OCI-LY7 (cell line): ENCODE results near the gene PPP1R14C. TPM values are rescaled to one million over a fixed set of nuclear protein-coding genes. Genes with fewer than 3 reads are reported as not detected.
A peak's percentile ranks its signal among the peaks of the same experiment; 100 is the strongest.

ENCODE experiments used
- BruUV-seq: library from RNA; stranded (reverse); fragments of 400-500 nt; replicated peaks from 2 replicates; lab custom pipeline; 2021; lab: Mats Ljungman, UMichigan
- CTCF ChIA-PET: fragments of 300-600 bp; sonication (Branson Sonifier 250); formaldehyde crosslinking; loops from one replicate; lab custom pipeline; 2022; ENCODE audit warnings: antibody characterized with exemption; ENCODE audit not compliant: unreplicated experiment; lab: Charles Lee
- POLR2A ChIA-PET: fragments of 300-600 bp; sonication (Branson Sonifier 250); formaldehyde crosslinking; loops from one replicate; lab custom pipeline; 2022; ENCODE audit warnings: antibody characterized with exemption; lab: Charles Lee
- DNase-seq: peaks from one replicate; pipeline ENCODE4 v3.0.0-alpha.2; 2015; ENCODE audit warnings: low spot score
- H2AFZ ChIP-seq: fragments of 200-600 bp; sonication (generic), shearing (Covaris generic); 2 replicates; pipeline ENCODE4 v1.6.1; 2014; ENCODE audit warnings: mild to moderate bottlenecking, antibody characterized with exemption, low read length, moderate library complexity
- H3K27ac ChIP-seq: fragments of 200-600 bp; sonication (generic); 2 replicates; pipeline ENCODE4 v1.5.1; 2014; ENCODE audit warnings: mixed run types, low read depth, mild to moderate bottlenecking, moderate library complexity, low read length, inconsistent platforms; ENCODE audit not compliant: poor library complexity, severe bottlenecking
- H3K36me3 ChIP-seq: fragments of 200-600 bp; sonication (generic); 2 replicates; pipeline ENCODE4 v1.6.1; 2014; ENCODE audit warnings: mild to moderate bottlenecking, antibody characterized with exemption, low read length, moderate library complexity, mixed read lengths; ENCODE audit not compliant: insufficient read depth
- H3K4me1 ChIP-seq: fragments of 200-600 bp; sonication (generic); 2 replicates; pipeline ENCODE4 v1.5.1; 2014; ENCODE audit warnings: mild to moderate bottlenecking, low read length; ENCODE audit not compliant: insufficient read depth, poor library complexity, severe bottlenecking
- H3K4me2 ChIP-seq: fragments of 200-600 bp; sonication (generic); 2 replicates; pipeline ENCODE4 v1.6.1; 2014; ENCODE audit warnings: mild to moderate bottlenecking, low read length
- H3K4me3 ChIP-seq: fragments of 200-600 bp; sonication (generic); 2 replicates; pipeline ENCODE4 v1.5.1; 2014; ENCODE audit warnings: mild to moderate bottlenecking, low read depth, low read length; ENCODE audit not compliant: poor library complexity, severe bottlenecking
- H3K79me2 ChIP-seq: fragments of 200-600 bp; sonication (generic); 2 replicates; pipeline ENCODE4 v1.6.1; 2016; ENCODE audit warnings: low read depth, mild to moderate bottlenecking, low read length, moderate library complexity, mixed read lengths; ENCODE audit not compliant: insufficient read depth
- H3K9me2 ChIP-seq: fragments of 200-600 bp; sonication (generic); 2 replicates; pipeline ENCODE4 v1.6.1; 2016; ENCODE audit warnings: mild to moderate bottlenecking, low read length, mixed read lengths; ENCODE audit not compliant: insufficient read depth
- H3K9me3 ChIP-seq: fragments of 200-600 bp; sonication (generic); 2 replicates; pipeline ENCODE4 v1.6.1; 2014; ENCODE audit warnings: mild to moderate bottlenecking, mixed run types, low read length, mixed read lengths
- H4K20me1 ChIP-seq: fragments of 200-600 bp; sonication (generic); 2 replicates; pipeline ENCODE4 v1.6.1; 2014; ENCODE audit warnings: mild to moderate bottlenecking, antibody characterized with exemption, low read length, moderate library complexity, mixed read lengths; ENCODE audit not compliant: insufficient read depth
- EZH2phosphoT487 ChIP-seq: fragments of 200-600 bp; sonication (generic); IDR thresholded peaks from 2 replicates; pipeline ENCODE4 v1.6.1; 2018; ENCODE audit warnings: low read depth, borderline replicate concordance, mild to moderate bottlenecking, mixed run types, antibody characterized with exemption, low read length, moderate library complexity, mixed read lengths
- intact Hi-C: fragments of 100-400 bp; cut with micrococcal nuclease; formaldehyde crosslinking; loops from one replicate; pipeline ENCODE4 v1.10.0; 2022; ENCODE audit not compliant: unreplicated experiment
- total RNA-seq, 2 experiments: library from RNA; depleted of rRNA in 1 of 2; stranded (reverse); fragments of >200 nt in 1 of 2; shearing (Covaris generic) in 1 of 2; gene quantifications; 2 replicates each; pipeline ENCODE4 v1.2.3, GENCODE V29; 2014 to 2022
- TF ChIP-seq, protein P1 (sequence below): fragments of 200-600 bp; sonication (generic); conservative IDR thresholded peaks from 2 replicates; pipeline ENCODE4 v1.5.1; 2014; ENCODE audit warnings: mild to moderate bottlenecking, antibody characterized with exemption, low read length, moderate library complexity, mixed read lengths

PPP1R14C gene
- total RNA-seq, 2 experiments from 2014 or later = 1.8 TPM; not detected in 1

DNA sequence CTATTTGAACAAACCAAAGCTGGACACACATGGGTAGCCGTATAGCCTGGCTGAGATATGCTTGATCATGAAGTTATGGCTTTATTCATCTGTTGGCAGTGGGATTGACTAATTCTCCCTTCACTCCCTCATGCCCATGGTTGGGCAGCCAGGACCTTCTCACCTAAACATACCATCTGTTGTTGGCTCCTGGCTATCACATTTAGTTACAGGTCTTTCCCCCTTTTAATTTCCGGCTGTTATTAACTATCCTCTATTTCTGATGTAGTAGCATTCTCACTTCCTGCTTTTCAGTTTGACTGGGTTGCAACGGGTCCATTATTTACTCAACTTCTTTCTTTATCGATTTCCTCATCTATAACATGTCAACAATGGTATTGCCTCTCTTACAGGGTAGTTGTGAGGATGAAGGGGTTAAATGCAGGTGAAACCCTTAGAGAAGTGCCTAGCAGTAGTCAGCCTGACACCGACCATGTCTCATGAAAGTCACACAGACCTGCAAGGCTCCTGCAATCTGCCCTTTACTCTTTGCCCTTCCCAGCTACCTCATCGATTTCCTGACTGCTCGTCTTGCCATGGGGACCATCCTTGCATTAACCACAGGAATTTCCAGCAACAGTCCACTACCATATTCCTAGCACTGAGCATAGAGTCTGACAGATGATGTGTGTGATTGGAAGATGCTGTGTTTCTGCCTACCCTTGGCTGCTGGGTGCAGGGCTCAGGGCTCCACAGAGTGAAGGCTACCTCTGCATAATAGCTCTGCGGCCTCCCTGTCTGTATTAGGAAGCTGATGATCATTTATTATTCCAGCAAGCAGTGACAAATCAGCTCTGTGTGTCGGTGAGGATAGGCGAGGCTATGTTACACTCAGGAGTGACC is 42.2 kb downstream of the PPP1R14C start:
- DNase-seq = peak; percentile 57
- intact Hi-C loops = loop anchor here (1.0 to 5.0 kb wide), 3 partner anchors 17 to 90 kb away; partner anchors contain the start of gene PPP1R14C
- ChIA-PET POLR2A (interaction anchor here (0.5 to 2.2 kb wide), 12 partner anchors 10 to 1184 kb away, joined by 3 to 10 read pairs (median 4); no protein-coding TSS in a partner anchor), CTCF (interaction anchor here (1.2 kb wide), 1 partner anchor 12 kb away, joined by 3 read pairs; no protein-coding TSS in a partner anchor)
- no peaks in the 10 kb centered on the region; the same call in 1 of the 2 replicates for H3K36me3 ChIP-seq
- no peaks in the 10 kb centered on the region for H3K9me2 ChIP-seq
- TF ChIP-seq, protein P1, sequence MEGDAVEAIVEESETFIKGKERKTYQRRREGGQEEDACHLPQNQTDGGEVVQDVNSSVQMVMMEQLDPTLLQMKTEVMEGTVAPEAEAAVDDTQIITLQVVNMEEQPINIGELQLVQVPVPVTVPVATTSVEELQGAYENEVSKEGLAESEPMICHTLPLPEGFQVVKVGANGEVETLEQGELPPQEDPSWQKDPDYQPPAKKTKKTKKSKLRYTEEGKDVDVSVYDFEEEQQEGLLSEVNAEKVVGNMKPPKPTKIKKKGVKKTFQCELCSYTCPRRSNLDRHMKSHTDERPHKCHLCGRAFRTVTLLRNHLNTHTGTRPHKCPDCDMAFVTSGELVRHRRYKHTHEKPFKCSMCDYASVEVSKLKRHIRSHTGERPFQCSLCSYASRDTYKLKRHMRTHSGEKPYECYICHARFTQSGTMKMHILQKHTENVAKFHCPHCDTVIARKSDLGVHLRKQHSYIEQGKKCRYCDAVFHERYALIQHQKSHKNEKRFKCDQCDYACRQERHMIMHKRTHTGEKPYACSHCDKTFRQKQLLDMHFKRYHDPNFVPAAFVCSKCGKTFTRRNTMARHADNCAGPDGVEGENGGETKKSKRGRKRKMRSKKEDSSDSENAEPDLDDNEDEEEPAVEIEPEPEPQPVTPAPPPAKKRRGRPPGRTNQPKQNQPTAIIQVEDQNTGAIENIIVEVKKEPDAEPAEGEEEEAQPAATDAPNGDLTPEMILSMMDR = no peak
- no peak for TF ChIP-seq EZH2phosphoT487
- peak overlapping the region; percentile 61 for H3K4me2 ChIP-seq
- no peaks in the 10 kb centered on the region for H4K20me1 ChIP-seq
- H3K27ac ChIP-seq = peak overlapping the region; percentile 56
- peaks cover 49% of the 10 kb centered on the region for H3K4me1 ChIP-seq
- H3K79me2 ChIP-seq = no peaks in the 10 kb centered on the region
- H3K4me3 ChIP-seq = peak overlapping the region; percentile 19
- H3K9me3 ChIP-seq = peaks cover 5% of the 10 kb centered on the region; the same call in 1 of the 2 replicates
- no TSS peak for BruUV-seq
- H2AFZ ChIP-seq = peak overlapping the region; percentile 91

DNA sequence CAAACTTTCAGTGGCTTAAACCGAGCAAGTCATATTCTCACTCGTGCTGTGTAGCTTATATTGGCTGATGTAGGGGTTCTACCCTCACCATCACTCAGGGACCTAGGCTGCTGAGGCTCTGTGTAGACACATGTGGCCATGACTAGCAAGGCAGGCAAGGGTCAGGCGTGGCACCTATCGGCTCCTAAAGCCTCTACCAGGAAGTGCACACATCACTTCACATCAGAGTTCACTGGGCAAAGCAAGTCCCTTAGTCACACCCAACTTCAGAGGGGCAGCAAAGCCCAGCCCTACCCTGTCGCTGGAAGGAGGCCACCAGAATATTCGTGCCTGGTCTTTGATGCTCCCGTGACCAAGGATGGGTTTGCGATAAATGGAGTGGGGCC is 42.9 kb downstream of the PPP1R14C start:
- intact Hi-C loops = loop anchor here (1.0 to 5.0 kb wide), 3 partner anchors 17 to 89 kb away; partner anchors contain the start of gene PPP1R14C
- ChIA-PET CTCF (interaction anchor here (1.2 kb wide), 1 partner anchor 13 kb away, joined by 3 read pairs; no protein-coding TSS in a partner anchor), POLR2A (interaction anchor here (0.5 to 2.2 kb wide), 11 partner anchors 9 to 1185 kb away, joined by 3 to 10 read pairs (median 4); no protein-coding TSS in a partner anchor)
- TF ChIP-seq EZH2phosphoT487 = no peak
- TF ChIP-seq, protein P1 = no peak
- Histone ChIP-seq H3K27ac (peak overlapping the region; percentile 56), H3K9me2 (no peaks in the 10 kb centered on the region), H3K9me3 (peaks cover 5% of the 10 kb centered on the region; the same call in 1 of the 2 replicates), H3K79me2 (no peaks in the 10 kb centered on the region), H3K4me3 (no peak overlapping the region), H3K4me2 (peak overlapping the region; percentile 61), H3K4me1 (peaks cover 45% of the 10 kb centered on the region), H3K36me3 (no peaks in the 10 kb centered on the region; the same call in 1 of the 2 replicates), H2AFZ (peak overlapping the region; percentile 91), H4K20me1 (no peaks in the 10 kb centered on the region)
- peak; percentile 32 for DNase-seq
- BruUV-seq = no TSS peak
